ENCODE results near the gene LSM11.
"Not testable (repeated sequence)": the region's sequence is repeated elsewhere in the genome, so short reads cannot be mapped to it uniquely, and the experiment has no call there.

LSM11 gene

DNA sequence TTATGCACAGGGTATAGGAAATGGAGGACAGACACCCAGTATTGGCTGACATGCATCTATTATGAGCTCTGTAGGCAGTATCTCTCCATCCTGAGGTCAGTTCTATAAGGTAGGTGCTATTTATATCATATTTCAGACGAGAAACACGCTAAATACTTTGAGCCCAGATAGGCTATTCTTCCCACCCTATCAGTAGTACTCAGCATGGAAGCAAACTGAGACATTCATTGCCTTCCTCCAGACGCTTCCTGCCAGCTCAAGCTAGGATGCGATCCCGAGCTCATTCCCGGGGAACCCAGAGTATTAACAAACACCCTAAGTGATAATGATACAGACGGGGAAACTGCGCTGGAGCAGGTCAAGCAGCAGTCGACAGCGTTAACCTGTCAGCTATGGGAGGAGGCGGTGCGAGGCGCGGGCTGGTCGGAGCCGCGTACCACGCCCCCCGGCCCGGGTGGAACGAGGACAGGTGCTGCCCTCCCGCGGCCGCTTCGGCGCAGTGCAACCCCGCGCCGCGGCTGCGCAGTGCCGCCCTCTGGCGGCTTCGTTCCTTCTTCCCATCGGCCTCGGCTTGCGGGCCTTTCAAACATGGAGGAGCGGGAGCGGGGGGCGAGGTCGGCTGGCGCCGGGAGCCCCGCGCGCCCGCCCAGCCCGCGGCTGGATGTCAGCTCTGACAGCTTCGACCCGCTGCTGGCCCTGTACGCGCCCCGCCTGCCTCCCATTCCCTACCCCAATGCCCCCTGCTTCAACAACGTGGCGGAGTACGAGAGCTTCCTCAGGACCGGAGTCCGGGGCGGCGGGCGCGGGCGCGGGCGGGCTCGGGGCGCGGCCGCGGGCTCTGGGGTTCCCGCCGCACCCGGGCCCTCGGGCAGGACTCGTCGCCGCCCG lies at the start of gene LSM11:
TSS of gene LSM11 (plus strand) at position 550 of the 888 bp plus-strand sequence. CDS start at position 589, 39 bp downstream.
- Mint-ChIP-seq H3K9me3 (no peaks in the 10 kb centered on the region), H3K4me3 (peak within 1 kb of the TSS; percentile 80), H3K27ac (peak within 1 kb of the TSS; percentile 81), H3K4me1 (peaks cover 32% of the 10 kb centered on the region), H3K36me3 (peaks cover 15% of the 10 kb centered on the region)
- ATAC-seq, result peak; percentile 94
- peak; percentile 99 for DNase-seq (ENCODE audit: low spot score in 2 of 2)

- ATAC-seq; H3K4me3 Mint-ChIP-seq; H3K27ac Mint-ChIP-seq; H3K9me3 Mint-ChIP-seq; H3K36me3 Mint-ChIP-seq; H3K4me1 Mint-ChIP-seq; DNase-seq (ENCODE audit: low spot score in 2 of 2): not testable (repeated sequence)
Observed at GRCh38 chr5:157693816-157694215, 49.7 kb upstream of the LSM11 start.

DNA sequence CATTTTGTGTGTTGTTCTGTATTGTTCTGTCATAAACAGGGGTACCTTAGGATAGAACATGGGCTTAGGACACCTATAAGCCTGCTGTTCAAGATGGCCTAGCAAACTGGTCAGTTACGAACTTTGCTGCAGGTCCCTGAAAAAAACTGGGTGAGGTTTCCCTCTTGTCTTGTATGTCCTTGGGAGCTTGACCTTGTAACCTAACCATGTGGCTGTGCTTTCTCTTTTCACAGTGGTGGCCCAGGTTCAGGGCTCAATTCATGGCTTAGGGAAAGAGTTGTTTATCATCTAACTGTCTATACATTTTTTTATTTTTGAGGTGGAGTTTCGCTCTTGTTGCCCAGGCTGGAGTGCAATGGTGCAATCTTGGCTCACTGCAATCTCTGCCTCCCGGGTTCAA lies 47.4 kb upstream of the LSM11 start:
- ATAC-seq, H3K36me3 Mint-ChIP-seq: not testable (repeated sequence)

GRCh38 chr5:157698674-157699073 lies 44.8 kb upstream of the LSM11 start:
- DNase-seq (ENCODE audit: low spot score in 2 of 2); H3K27ac Mint-ChIP-seq; H3K9me3 Mint-ChIP-seq; H3K4me1 Mint-ChIP-seq; H3K36me3 Mint-ChIP-seq; ATAC-seq; H3K4me3 Mint-ChIP-seq: not testable (repeated sequence)

More for the DNA sequence above, 47.4 kb upstream of the LSM11 start:
- H3K27ac Mint-ChIP-seq; DNase-seq (ENCODE audit: low spot score in 2 of 2); H3K4me3 Mint-ChIP-seq; H3K9me3 Mint-ChIP-seq; H3K4me1 Mint-ChIP-seq: not testable (repeated sequence)

- Mint-ChIP-seq H3K36me3 (no peaks in the 10 kb centered on the region), H3K4me3 (no peak overlapping the region), H3K4me1 (no peaks in the 10 kb centered on the region), H3K27ac (no peak overlapping the region), H3K9me3 (no peaks in the 10 kb centered on the region)
- ATAC-seq, result no peak
- no peak for DNase-seq (ENCODE audit: low spot score in 2 of 2)
Observed at GRCh38 chr5:157703736-157704135, 39.8 kb upstream of the LSM11 start.

GRCh38 chr5:157708866-157709265 lies 34.6 kb upstream of the LSM11 start:
- Mint-ChIP-seq H3K36me3 (no peaks in the 10 kb centered on the region), H3K27ac (no peak overlapping the region), H3K9me3 (no peaks in the 10 kb centered on the region), H3K4me1 (peaks cover 18% of the 10 kb centered on the region), H3K4me3 (no peak overlapping the region)
- DNase-seq (ENCODE audit: low spot score in 2 of 2), result no peak
- ATAC-seq, result no peak

- DNase-seq (ENCODE audit: low spot score in 2 of 2), result no peak
- H3K27ac Mint-ChIP-seq, result no peak overlapping the region
- peaks cover 18% of the 10 kb centered on the region for H3K4me1 Mint-ChIP-seq
- H3K36me3 Mint-ChIP-seq, result no peaks in the 10 kb centered on the region
- no peak for ATAC-seq
- no peaks in the 10 kb centered on the region for H3K9me3 Mint-ChIP-seq
- no peak overlapping the region for H3K4me3 Mint-ChIP-seq
Observed at GRCh38 chr5:157709346-157709745, 34.2 kb upstream of the LSM11 start.

DNA sequence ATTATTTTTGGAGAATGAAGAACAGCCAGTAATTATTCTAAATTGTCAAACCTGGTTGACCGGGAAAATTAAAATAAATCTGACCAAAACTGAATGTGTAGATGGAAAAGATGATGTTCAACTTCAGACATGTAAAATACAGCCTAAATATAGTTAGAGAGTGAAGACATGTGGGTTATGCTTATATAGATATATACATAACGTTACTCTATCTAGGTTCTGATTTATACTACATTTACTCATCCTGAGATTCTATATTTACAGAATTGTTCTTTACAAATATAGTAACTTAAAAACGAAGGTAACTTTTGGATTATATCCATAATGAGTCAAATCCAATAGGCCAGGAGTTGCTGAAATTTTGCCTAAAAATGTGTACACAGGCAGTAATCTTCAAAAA lies 33.1 kb upstream of the LSM11 start:
- H3K4me3 Mint-ChIP-seq, result no peak overlapping the region
- ATAC-seq, result peak; percentile 75
- no peak for DNase-seq (ENCODE audit: low spot score in 2 of 2)

DNA sequence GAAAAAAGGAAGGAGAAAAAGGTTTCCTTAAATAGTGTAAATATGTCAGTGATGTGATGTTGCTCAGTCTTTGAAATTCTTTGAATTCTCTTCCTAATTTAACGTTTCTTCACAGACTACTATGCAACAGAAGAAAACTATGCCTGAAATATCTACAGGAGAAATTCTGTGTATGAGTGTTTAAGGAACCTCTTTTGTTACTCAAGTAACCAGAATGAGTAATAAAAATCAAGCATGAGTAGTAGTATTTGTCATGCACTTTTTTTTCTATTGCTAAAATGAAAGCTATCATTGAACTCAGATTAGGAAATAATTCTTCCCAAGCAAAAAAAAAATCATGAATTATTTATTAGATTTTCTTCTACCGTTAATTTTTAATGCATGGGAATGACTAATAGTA lies 32.6 kb upstream of the LSM11 start:
- Mint-ChIP-seq H3K27ac (no peak overlapping the region), H3K9me3 (no peaks in the 10 kb centered on the region), H3K4me1 (peaks cover 18% of the 10 kb centered on the region), H3K36me3 (no peaks in the 10 kb centered on the region), H3K4me3 (no peak overlapping the region)
- no peak for DNase-seq (ENCODE audit: low spot score in 2 of 2)
- ATAC-seq, result peak; percentile 93

More for the DNA sequence above, 33.1 kb upstream of the LSM11 start:
- Mint-ChIP-seq H3K27ac (no peak overlapping the region), H3K9me3 (no peaks in the 10 kb centered on the region), H3K36me3 (no peaks in the 10 kb centered on the region), H3K4me1 (peaks cover 18% of the 10 kb centered on the region)

- Mint-ChIP-seq H3K4me1 (peaks cover 29% of the 10 kb centered on the region), H3K27ac (no peak overlapping the region), H3K9me3 (no peaks in the 10 kb centered on the region), H3K36me3 (no peaks in the 10 kb centered on the region), H3K4me3 (no peak overlapping the region)
- ATAC-seq, result no peak
- no peak for DNase-seq (ENCODE audit: low spot score in 2 of 2)
Observed at GRCh38 chr5:157713830-157714595, 29.5 kb upstream of the LSM11 start.

DNA sequence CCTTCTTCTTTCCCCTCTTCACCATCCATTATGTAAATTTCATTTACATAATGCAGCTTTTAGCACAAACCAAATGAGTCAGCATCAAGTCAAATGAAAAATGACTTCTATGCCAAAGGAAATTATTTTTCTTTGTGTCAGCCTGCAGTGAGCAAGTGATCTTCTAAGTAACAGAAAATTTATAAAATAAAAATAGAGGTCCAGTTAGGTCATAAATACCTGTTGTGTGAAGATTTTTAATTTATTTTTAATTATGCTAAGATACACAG lies 29.0 kb upstream of the LSM11 start:
- ATAC-seq (no peak), DNase-seq (ENCODE audit: low spot score in 2 of 2) (no peak)
- Mint-ChIP-seq H3K4me3 (no peak overlapping the region), H3K27ac (no peak overlapping the region), H3K4me1 (peaks cover 29% of the 10 kb centered on the region), H3K9me3 (no peaks in the 10 kb centered on the region), H3K36me3 (no peaks in the 10 kb centered on the region)

DNA sequence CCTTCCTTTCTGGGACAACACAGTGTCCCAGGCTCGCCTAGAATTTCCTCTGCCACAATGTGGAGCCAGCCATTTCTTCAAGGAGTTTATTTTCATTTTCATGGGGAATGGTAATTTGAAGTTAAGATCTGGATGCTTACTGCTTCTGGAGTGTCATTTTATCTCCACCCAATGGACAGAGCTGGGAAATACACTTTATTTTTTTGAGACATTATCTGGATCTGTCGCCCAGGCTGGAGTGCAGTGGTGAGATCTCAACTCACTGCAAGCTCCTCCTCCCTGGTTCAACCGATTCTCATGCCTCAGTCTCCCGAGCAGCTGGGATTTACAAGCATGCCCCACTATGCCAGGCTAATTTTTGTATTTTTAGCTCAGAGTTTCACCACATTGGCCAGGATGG lies 25.0 kb upstream of the LSM11 start:
- Mint-ChIP-seq H3K27ac (no peak overlapping the region), H3K4me3 (no peak overlapping the region), H3K9me3 (no peaks in the 10 kb centered on the region), H3K36me3 (no peaks in the 10 kb centered on the region), H3K4me1 (peaks cover 11% of the 10 kb centered on the region)
- ATAC-seq (peak; percentile 66), DNase-seq (ENCODE audit: low spot score in 2 of 2) (no peak)

DNA sequence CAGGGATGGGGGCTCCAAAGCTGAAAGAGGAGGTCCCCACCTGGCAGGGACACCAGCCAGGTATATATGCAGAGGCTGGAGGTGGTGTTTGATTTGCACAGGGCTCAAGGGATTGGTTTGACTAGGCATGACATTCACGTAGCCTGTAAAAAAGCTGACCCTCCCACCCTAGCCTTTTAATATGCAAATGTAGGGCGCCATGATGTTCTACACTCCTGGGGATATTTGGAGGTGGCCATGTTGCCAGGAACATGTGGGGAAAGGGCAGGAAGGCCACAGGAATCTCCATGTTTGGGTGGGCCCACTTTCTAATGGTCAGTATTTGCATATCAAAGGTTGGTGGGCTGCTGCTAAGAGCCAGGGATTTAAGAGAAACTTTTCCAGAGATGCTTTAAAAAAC lies 24.3 kb upstream of the LSM11 start:
- Mint-ChIP-seq H3K27ac (no peak overlapping the region), H3K4me3 (no peak overlapping the region), H3K4me1 (peaks cover 11% of the 10 kb centered on the region), H3K9me3 (no peaks in the 10 kb centered on the region), H3K36me3 (no peaks in the 10 kb centered on the region)
- DNase-seq (ENCODE audit: low spot score in 2 of 2) (no peak), ATAC-seq (no peak)

DNA sequence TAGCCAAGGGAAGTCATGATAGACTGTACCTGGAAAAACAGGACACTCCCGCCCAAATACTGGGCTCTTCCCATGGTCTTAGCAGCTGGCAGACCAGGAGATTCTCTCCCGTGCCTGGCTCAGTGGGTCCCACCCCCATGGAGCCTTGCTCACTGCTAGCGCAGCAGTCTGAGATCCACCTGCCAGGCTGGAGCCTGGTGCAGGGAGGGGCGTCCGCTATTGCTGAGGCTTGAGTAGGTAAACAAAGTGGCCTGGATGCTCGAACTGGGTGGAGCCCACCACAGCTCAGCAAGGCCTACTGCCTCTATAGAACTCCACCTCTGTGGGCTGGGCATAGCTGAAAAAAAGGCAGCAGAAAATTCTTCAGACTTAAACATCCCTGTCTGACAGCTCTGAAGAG lies 22.4 kb upstream of the LSM11 start:
- no peak for DNase-seq (ENCODE audit: low spot score in 2 of 2)
- Mint-ChIP-seq H3K4me3 (no peak overlapping the region), H3K27ac (no peak overlapping the region), H3K9me3 (no peaks in the 10 kb centered on the region), H3K4me1 (peaks cover 11% of the 10 kb centered on the region), H3K36me3 (no peaks in the 10 kb centered on the region)
- no peak for ATAC-seq

DNA sequence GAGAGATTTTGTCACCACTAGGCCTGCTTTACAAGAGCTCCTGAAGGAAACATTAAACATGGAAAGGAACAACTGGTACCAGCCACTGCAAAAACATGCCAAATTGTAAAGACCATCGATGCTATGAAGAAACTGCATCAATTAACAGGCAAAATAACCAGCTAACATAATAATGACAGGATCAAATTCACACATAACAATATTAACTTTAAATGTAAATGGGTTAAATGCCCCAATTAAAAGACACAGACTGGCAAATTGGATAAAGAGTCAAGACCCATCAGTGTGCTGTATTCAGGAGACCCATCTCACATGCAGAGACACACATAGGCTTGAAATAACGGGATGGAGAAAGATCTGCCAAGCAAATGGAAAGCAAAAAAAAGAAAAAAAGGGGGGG lies 20.6 kb upstream of the LSM11 start:
- H3K27ac Mint-ChIP-seq; H3K36me3 Mint-ChIP-seq; ATAC-seq; H3K9me3 Mint-ChIP-seq; H3K4me1 Mint-ChIP-seq; H3K4me3 Mint-ChIP-seq; DNase-seq (ENCODE audit: low spot score in 2 of 2): not testable (repeated sequence)

DNA sequence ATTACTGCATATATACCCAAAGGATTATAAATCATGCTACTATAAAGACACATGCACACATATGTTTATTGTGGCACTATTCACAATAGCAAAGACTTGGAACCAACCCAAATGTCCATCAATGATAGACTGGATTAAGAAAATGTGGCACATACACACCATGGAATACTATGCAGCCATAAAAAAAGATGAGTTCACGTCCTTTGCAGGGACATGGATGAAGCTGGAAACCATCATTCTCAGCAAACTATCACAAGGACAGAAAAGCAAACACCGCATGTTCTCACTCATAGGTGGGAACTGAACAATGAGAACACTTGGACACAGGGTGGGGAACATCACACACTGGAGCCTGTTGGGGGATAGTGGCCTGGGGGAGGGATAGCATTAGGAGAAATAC lies 16.9 kb upstream of the LSM11 start:
- not testable (repeated sequence) for DNase-seq (ENCODE audit: low spot score in 2 of 2); ATAC-seq; H3K4me3 Mint-ChIP-seq; H3K36me3 Mint-ChIP-seq; H3K9me3 Mint-ChIP-seq; H3K27ac Mint-ChIP-seq
- peaks cover 12% of the 10 kb centered on the region for H3K4me1 Mint-ChIP-seq

All from stimulated activated effector memory CD8-positive, alpha-beta T cell treated with anti-CD3 and anti-CD28 coated beads, Interleukin-12 subunit alpha, Interleukin-12 subunit beta, amount 100 ng/mL, for 72 hours (primary cell).